ENCODE measurements around the gene GALNT12. TPM values are rescaled to one million over a fixed set of nuclear protein-coding genes. Genes with fewer than 3 reads are reported as not detected.

The GALNT12 gene
- total RNA-seq, 1 donor from 2014 or later, result 0.55 TPM

DNA sequence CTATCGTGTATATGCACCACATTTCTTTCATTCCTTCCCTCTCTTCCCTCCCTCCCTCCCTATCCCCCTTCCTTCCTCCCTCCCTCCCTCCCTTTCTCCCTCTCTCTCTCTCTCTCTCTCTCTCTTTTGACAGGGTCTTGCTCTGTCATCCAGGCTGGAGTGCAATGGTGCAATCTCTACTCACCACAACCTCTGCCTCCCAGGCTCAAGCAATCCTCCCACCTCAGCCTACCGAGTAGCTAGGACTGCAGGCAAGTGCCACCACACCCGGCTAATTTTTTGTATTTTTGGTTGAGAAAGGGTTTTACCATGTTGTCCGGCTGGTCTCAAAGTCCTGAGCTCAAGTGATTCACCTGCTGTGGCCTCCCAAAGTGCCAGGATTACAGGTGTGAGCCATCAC is 10.0 kb upstream of the GALNT12 start:
- peaks cover 4% of the 10 kb centered on the region for H3K27me3 Mint-ChIP-seq (ENCODE audit: low read depth)
- peaks cover 6% of the 10 kb centered on the region for H3K36me3 Mint-ChIP-seq (ENCODE audit: low read depth)
- H3K9me3 Mint-ChIP-seq (ENCODE audit: low read depth), result peaks cover 11% of the 10 kb centered on the region
- no peak overlapping the region for H3K4me3 Mint-ChIP-seq (ENCODE audit: unreplicated experiment)
- H3K4me1 Mint-ChIP-seq (ENCODE audit: low read depth), result peaks cover 21% of the 10 kb centered on the region
- H3K27ac Mint-ChIP-seq (ENCODE audit: unreplicated experiment), result no peak overlapping the region
- DNase-seq (ENCODE audit: low spot score), result no peak
- TF ChIP-seq, protein P1, sequence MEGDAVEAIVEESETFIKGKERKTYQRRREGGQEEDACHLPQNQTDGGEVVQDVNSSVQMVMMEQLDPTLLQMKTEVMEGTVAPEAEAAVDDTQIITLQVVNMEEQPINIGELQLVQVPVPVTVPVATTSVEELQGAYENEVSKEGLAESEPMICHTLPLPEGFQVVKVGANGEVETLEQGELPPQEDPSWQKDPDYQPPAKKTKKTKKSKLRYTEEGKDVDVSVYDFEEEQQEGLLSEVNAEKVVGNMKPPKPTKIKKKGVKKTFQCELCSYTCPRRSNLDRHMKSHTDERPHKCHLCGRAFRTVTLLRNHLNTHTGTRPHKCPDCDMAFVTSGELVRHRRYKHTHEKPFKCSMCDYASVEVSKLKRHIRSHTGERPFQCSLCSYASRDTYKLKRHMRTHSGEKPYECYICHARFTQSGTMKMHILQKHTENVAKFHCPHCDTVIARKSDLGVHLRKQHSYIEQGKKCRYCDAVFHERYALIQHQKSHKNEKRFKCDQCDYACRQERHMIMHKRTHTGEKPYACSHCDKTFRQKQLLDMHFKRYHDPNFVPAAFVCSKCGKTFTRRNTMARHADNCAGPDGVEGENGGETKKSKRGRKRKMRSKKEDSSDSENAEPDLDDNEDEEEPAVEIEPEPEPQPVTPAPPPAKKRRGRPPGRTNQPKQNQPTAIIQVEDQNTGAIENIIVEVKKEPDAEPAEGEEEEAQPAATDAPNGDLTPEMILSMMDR (IDR thresholded peaks at IDR 0.05), result no peak

DNA sequence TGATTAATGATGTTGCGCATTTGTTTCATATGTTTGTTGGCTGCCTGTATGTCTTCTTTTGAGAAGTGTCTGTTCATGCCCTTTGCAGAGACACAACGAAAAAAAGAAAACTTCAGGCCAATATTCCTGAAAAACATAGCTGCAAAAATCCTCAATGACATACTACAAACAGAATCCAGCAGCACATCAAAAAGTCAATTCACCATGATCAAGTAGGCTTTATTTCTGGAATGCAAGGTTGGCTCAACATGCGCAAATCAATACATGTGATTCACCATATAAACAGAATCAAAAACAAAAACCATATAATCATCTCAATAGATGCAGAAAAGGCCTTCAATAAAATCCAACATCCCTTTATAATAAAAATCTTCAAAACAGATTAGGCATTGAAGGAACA is 9.2 kb upstream of the GALNT12 start:
- H3K9me3 Mint-ChIP-seq (ENCODE audit: low read depth), result peaks cover 11% of the 10 kb centered on the region
- H3K36me3 Mint-ChIP-seq (ENCODE audit: low read depth), result peaks cover 6% of the 10 kb centered on the region
- peaks cover 21% of the 10 kb centered on the region for H3K4me1 Mint-ChIP-seq (ENCODE audit: low read depth)
- no peak for DNase-seq (ENCODE audit: low spot score)
- H3K27ac Mint-ChIP-seq (ENCODE audit: unreplicated experiment), result no peak overlapping the region
- TF ChIP-seq, protein P1 (IDR thresholded peaks at IDR 0.05), result no peak
- no peak overlapping the region for H3K4me3 Mint-ChIP-seq (ENCODE audit: unreplicated experiment)
- peaks cover 6% of the 10 kb centered on the region for H3K27me3 Mint-ChIP-seq (ENCODE audit: low read depth)

DNA sequence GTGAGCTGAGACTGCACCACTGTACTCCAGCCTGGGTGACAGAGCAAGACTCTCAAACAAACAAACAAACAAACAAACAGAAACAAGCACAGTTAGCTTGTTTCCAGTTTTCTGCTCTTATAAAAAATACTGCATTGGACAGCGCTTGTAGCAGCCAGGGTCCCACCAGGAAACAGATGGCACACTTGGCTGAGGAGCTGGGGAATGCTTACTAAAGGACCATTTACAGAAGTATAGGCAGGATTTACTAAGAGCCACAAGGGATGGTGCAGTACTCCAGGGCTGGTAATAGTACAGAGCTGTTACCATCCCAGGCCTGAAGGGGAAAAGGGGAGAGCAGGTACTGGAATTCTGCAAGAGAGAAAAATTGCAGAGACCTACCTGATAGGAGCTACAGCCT is 5.9 kb upstream of the GALNT12 start:
- TF ChIP-seq, protein P1 (IDR thresholded peaks at IDR 0.05), result no peak
- peaks cover 30% of the 10 kb centered on the region for H3K27me3 Mint-ChIP-seq (ENCODE audit: low read depth)

DNA sequence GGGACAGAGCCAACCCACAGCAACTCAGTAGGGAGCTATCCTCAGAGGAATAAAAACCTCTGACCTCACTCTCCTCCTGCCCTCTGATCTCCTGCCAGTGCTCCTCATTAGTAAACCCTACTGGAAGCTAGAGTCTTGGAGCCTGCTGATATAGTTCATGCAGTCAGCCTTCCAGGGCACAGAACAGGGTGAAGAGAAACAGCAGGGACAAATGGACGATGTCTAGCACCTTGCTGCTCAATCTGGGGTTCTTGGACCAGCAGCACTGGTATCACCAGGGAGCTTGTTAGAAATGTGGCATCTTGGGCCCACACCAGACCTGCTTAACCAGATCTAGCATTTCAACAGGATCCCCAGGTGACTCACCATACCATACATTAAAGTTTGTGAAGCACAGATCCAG is 5.5 kb upstream of the GALNT12 start:
- H3K27me3 Mint-ChIP-seq (ENCODE audit: low read depth), result peaks cover 32% of the 10 kb centered on the region
- peaks cover 6% of the 10 kb centered on the region for H3K36me3 Mint-ChIP-seq (ENCODE audit: low read depth)
- TF ChIP-seq, protein P1 (IDR thresholded peaks at IDR 0.05), result no peak
- H3K4me3 Mint-ChIP-seq (ENCODE audit: unreplicated experiment), result no peak overlapping the region
- no peak for DNase-seq (ENCODE audit: low spot score)
- H3K4me1 Mint-ChIP-seq (ENCODE audit: low read depth), result peaks cover 5% of the 10 kb centered on the region
- H3K9me3 Mint-ChIP-seq (ENCODE audit: low read depth), result peaks cover 11% of the 10 kb centered on the region
- no peak overlapping the region for H3K27ac Mint-ChIP-seq (ENCODE audit: unreplicated experiment)

More for the DNA sequence above, 5.9 kb upstream of the GALNT12 start:
- H3K4me1 Mint-ChIP-seq (ENCODE audit: low read depth), result peaks cover 6% of the 10 kb centered on the region
- H3K36me3 Mint-ChIP-seq (ENCODE audit: low read depth), result peaks cover 6% of the 10 kb centered on the region
- no peak overlapping the region for H3K4me3 Mint-ChIP-seq (ENCODE audit: unreplicated experiment)
- peaks cover 11% of the 10 kb centered on the region for H3K9me3 Mint-ChIP-seq (ENCODE audit: low read depth)
- no peak overlapping the region for H3K27ac Mint-ChIP-seq (ENCODE audit: unreplicated experiment)
- no peak for DNase-seq (ENCODE audit: low spot score)

DNA sequence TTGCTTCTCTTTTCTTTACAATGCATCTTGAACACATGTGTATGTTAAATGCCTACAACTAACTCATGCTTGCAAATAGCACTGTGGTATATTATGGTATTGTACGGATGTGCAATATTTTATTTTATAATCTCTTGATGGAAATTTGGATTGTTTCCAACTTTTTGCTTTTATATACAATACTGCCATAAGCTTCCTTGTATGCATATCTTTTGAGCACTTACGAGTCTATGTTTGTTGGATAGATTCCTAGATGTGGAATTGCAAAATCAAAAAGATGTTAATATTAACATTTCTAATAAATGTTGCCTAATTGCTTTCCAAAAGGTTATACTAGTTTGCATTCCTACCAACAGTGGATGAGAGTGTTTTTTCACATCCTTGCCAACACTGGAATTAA is 3.4 kb upstream of the GALNT12 start:
- no peaks in the 10 kb centered on the region for H3K9me3 Mint-ChIP-seq (ENCODE audit: low read depth)
- H3K27me3 Mint-ChIP-seq (ENCODE audit: low read depth), result peaks cover 42% of the 10 kb centered on the region
- peaks cover 11% of the 10 kb centered on the region for H3K4me1 Mint-ChIP-seq (ENCODE audit: low read depth)
- H3K27ac Mint-ChIP-seq (ENCODE audit: unreplicated experiment), result no peak overlapping the region
- TF ChIP-seq, protein P1 (IDR thresholded peaks at IDR 0.05), result no peak
- H3K4me3 Mint-ChIP-seq (ENCODE audit: unreplicated experiment), result no peak overlapping the region
- no peak for DNase-seq (ENCODE audit: low spot score)
- no peaks in the 10 kb centered on the region for H3K36me3 Mint-ChIP-seq (ENCODE audit: low read depth)

Measured in chondrocyte (in vitro differentiated cells).